K562 (cell line): Measurements from ENCODE around the gene NFIC. TPM values are rescaled to one million over a fixed set of nuclear protein-coding genes. Genes with fewer than 3 reads are reported as not detected.

Experiments
- CBFA2T3 ChIP-seq: fragments of 450-650 bp; IDR thresholded peaks from 2 replicates; pipeline ENCODE4 v1.6.1; 2017
- CBFB ChIP-seq: sonication (generic); formaldehyde crosslinking; IDR thresholded peaks from 2 replicates; pipeline ENCODE4 v1.4.0; 2020; ENCODE audit warnings: mild to moderate bottlenecking, missing genetic modification reagents
- CXXC5 ChIP-seq: fragments of 250-450 bp; sonication (Bioruptor Pico); IDR thresholded peaks from 2 replicates; pipeline ENCODE4 v1.8.0; 2022; ENCODE audit warnings: inconsistent platforms, mild to moderate bottlenecking, moderate library complexity
- FIP1L1 ChIP-seq: fragments of 200-400 bp; formaldehyde crosslinking; IDR thresholded peaks from 2 replicates; pipeline ENCODE4 v1.6.1; 2018; ENCODE audit warnings: mild to moderate bottlenecking, low read depth, low read length; ENCODE audit not compliant: poor library complexity, severe bottlenecking
- KLF10 ChIP-seq: fragments of 250-450 bp; sonication (Bioruptor Pico); IDR thresholded peaks from 2 replicates; pipeline ENCODE4 v1.6.1; 2021; ENCODE audit warnings: matching md5 sums
- NONO ChIP-seq, 2 experiments: fragments of 200-400 bp in 1 of 2; fragments of 450-650 bp in 1 of 2; formaldehyde crosslinking in 1 of 2; IDR thresholded peaks; 2 replicates each; pipeline ENCODE4 v1.6.1; 2017; ENCODE audit warnings: low read depth in 2 of 2, mild to moderate bottlenecking in 2 of 2, moderate library complexity in 2 of 2, low read length in 1 of 2
- NR2C1 ChIP-seq, 2 experiments: fragments of 450-650 bp; IDR thresholded peaks; 2 replicates each; pipeline ENCODE4 v1.6.1; 2017; ENCODE audit warnings: mild to moderate bottlenecking in 2 of 2, antibody characterized with exemption in 1 of 2, inconsistent platforms in 1 of 2, missing compliant biosample characterization in 1 of 2, missing genetic modification characterization in 1 of 2
- NRF1 ChIP-seq, 2 experiments: fragments of 450-650 bp; IDR thresholded peaks in 1 of 2; conservative IDR thresholded peaks in 1 of 2; 2 replicates each; pipeline ENCODE4 v1.6.1; 2014; ENCODE audit warnings: mild to moderate bottlenecking in 2 of 2
- PKNOX1 ChIP-seq: fragments of 450-650 bp; IDR thresholded peaks from 2 replicates; pipeline ENCODE4 v1.6.1; 2016
- RERE ChIP-seq: sonication (generic); formaldehyde crosslinking; IDR thresholded peaks from 2 replicates; pipeline ENCODE4 v1.8.0; 2023; ENCODE audit warnings: missing genetic modification reagents, mild to moderate bottlenecking, borderline replicate concordance
- RREB1 ChIP-seq: fragments of 250-450 bp; sonication (Bioruptor Pico); IDR thresholded peaks from 2 replicates; pipeline ENCODE4 v1.4.0; 2020
- SPI1 ChIP-seq: IDR thresholded peaks from 2 replicates; pipeline ENCODE4 v1.6.1; 2011; ENCODE audit warnings: low read depth, low read length, control low read depth, borderline replicate concordance
- TAF1 ChIP-seq: IDR thresholded peaks from 2 replicates; pipeline ENCODE4 v1.6.1; 2011; ENCODE audit warnings: mild to moderate bottlenecking, low read length, moderate library complexity; ENCODE audit not compliant: insufficient read depth, control insufficient read depth, severe bottlenecking; ENCODE audit errors: extremely low read depth
- ZNF695 ChIP-seq: fragments of 450-650 bp; formaldehyde crosslinking; IDR thresholded peaks from 2 replicates; pipeline ENCODE4 v1.4.0; 2020; ENCODE audit warnings: mild to moderate bottlenecking, moderate library complexity
- ZNF77 ChIP-seq: fragments of 250-450 bp; sonication (Bioruptor Pico); IDR thresholded peaks from 2 replicates; pipeline ENCODE4 v1.5.0; 2020
- polyA plus RNA-seq, 8 experiments: library from polyadenylated mRNA; depleted of rRNA in 4 of 8; stranded (reverse) in 5 of 8; unstranded in 3 of 8; fragments of >200 nt; fragmentation: Nextera tagmentation in 2 of 8; fragmentation: Illumina TruSeq in 1 of 8; extraction: Ambion mirVana in 2 of 8; extraction: Trizol in 1 of 8; gene quantifications; 2 replicates each; pipeline versions ENCODE4 v1.2.1 to v1.2.3, GENCODE V29; 2011 to 2014; ENCODE audit warnings: inconsistent platforms in 1 of 8, missing spikeins in 1 of 8
- total RNA-seq, 7 experiments: library from RNA; depleted of rRNA in 6 of 7; stranded (reverse); fragments of >200 nt in 6 of 7; fragmentation: Illumina TruSeq in 2 of 7; extraction: Trizol in 2 of 7; gene quantifications; 2 replicates each; pipeline versions ENCODE4 v1.2.1 to v1.2.3, GENCODE V29; 2011 to 2021; ENCODE audit warnings: low replicate concordance in 1 of 7

The NFIC gene
- total and polyA plus RNA-seq, 9 of the 15 experiments (the other 6 are each of a cell fraction or from before 2014, with no cell fraction given), result 0.71 to 62.1 (median 6.9) TPM

- TF ChIP-seq TAF1, result peak; percentile 98
- no peak for TF ChIP-seq ZNF695
- peak; percentile 69 for TF ChIP-seq CXXC5 (CRISPR knock-in tag)
- TF ChIP-seq CBFB (CRISPR knock-in tag), result peak; percentile 97
- TF ChIP-seq NRF1 (conservative IDR thresholded peaks at IDR 0.05 in 1 of 2, IDR thresholded peaks at IDR 0.05 in 1 of 2), result peak; percentile 96 to 97
- peak; percentile 58 to 100; a peak in 3 of 4 replicates for TF ChIP-seq NONO (IDR thresholded peaks at IDR 0.05; ENCODE audit: low read depth in 2 of 2, low read length in 1 of 2)
- TF ChIP-seq RREB1 (CRISPR knock-in tag), result 0 out of 2 replicates have a peak, but pooled peaks have one; percentile 32
- no peak for TF ChIP-seq SPI1
- peak; percentile 69 for TF ChIP-seq FIP1L1
- no peak for TF ChIP-seq NR2C1 (IDR thresholded peaks at IDR 0.05)
- no peak for TF ChIP-seq NR2C1 (tag; IDR thresholded peaks at IDR 0.05)
- no peak for TF ChIP-seq PKNOX1
- TF ChIP-seq CBFA2T3, result peak; percentile 43
- 0 out of 2 replicates have a peak, but pooled peaks have one; percentile 22 for TF ChIP-seq RERE (CRISPR knock-in tag)
- no peak for TF ChIP-seq ZNF77
- TF ChIP-seq KLF10 (CRISPR knock-in tag), result no peak
Measured at GRCh38 chr19:3500429-3501101, 134.2 kb downstream of the NFIC start, which contains the start of gene DOHH (continued).
